ENCODE measurements around the gene CCDC190. TPM values are rescaled to one million over a fixed set of nuclear protein-coding genes. Genes with fewer than 3 reads are reported as not detected.
"Not testable (repeated sequence)": the region's sequence is repeated elsewhere in the genome, so short reads cannot be mapped to it uniquely, and the experiment has no call there.

Gene CCDC190
- polyA plus RNA-seq, 3 donors = not detected

- DNase-seq = no peak
Observed at GRCh38 chr1:162835157-162835899, 25.6 kb downstream of the CCDC190 start.

- DNase-seq = no peak
Observed at GRCh38 chr1:162832470-162832869, 28.5 kb downstream of the CCDC190 start.

DNA sequence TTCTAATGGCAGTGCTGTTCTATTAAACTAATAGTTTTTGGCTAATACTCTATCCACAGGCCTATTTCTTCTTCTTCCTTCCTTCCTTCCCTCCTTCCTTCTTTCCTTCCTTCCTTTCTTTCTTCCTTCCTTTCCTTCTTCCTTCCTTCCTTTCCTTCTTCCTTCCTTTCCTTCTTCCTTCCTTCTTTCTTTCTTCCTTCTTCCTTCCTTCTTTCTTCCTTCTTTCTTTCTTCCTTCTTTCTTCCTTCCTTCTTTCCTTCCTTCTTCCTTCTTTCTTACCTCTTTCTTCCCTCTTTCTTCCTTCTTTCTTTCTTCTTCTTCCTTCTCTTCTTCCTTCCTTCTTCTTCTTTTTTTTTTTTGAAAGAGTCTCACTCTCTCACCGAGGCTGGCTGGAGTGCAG, 31.7 kb downstream of the CCDC190 start:
- DNase-seq = no peak

DNA sequence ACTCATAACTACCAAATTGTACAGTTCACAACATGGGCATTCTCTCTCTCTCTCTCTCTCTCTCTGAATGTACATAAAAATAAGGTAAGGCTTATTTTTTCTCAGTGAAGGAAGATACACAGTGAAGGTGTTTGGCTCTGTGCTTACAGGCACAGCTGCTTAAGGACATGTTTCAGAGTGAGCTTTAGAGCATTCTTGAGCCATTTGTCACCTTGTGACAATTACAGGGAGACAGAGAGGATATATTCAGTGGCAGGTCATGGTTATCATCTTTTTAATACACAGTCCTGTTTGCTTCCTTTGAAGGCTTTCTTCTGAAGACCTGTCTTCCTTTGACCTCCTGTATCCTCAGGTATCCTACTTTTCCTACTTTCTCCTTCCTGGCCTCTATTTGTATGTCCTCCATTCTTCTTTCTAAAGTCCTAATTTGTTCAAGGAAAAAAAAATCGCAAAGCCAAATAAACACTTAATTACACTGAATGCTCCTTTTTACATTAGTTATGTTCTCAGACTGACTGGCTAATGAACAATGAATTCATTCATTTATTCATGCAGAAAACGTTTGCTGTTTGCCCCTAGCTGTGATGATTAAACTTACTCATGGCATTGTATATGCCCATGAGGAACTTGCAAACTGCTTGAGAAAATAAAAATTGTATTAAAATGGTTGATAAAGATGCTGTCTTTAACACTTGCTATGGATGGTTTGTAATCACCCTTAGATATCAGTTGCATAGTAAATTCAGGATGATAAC, 37.0 kb downstream of the CCDC190 start:
- DNase-seq = no peak

- DNase-seq = no peak
Observed at GRCh38 chr1:162823231-162823630, 37.7 kb downstream of the CCDC190 start.

DNA sequence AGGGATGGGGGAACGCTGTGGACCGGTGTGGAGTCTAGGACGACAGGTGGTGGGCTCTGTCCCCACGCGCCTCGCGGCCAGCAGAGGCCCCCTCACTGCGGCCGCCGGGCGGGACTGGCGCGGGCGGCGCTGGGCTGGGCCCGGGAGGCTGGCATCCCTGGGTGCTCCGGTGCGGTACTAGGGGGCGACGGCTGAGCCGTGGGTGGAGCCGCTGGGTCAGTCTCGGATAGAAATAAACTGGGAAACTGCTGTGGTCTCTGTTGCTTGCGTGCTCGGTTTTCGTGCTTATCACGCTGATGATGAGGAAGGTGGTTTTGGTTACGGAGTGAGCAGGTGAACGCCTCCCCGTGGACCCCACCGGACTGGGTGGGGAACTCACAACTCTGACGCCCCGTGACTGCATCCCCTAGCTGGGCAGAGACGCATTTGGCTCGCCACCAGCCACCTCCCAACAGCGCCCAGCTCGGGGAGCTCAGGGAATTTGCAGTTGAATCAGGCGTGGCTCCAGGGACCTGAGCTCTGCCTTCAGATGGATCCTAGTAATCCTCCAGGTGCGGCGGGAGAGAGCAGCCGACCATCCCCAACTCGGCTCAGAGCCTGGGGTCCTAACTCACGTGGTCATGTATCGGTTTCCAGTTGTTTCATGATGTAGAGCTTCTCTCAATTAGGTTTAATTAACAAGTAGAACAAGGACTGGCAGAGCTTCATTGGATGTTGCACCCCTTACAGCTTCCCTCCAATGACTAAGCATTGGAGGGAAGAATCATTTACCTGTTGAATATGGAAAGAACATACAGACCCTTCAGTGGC, 38.4 kb downstream of the CCDC190 start:
- peak; percentile 19 for DNase-seq

- not testable (repeated sequence) for DNase-seq
Observed at GRCh38 chr1:162818666-162819065, 42.3 kb downstream of the CCDC190 start.

DNA sequence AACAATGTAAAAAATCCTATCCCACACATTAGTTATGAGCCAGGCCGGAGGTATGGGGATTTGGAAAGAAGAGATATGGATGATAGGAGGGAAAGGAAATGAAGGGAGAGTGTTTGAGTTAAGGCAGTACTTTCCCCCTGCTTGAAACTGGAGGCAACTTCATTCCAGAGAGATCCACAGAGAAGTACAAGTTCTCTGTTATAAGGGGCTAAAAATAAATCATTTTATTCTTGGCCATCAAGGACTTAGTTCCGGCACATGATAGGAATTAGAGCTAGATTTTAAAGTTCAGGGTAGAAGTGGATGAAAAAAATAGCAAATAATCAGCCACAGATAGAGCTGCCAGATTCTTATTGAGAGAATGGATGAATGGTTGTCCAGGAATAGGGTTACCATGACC, 42.8 kb downstream of the CCDC190 start:
- not testable (repeated sequence) for DNase-seq

GRCh38 chr1:162812357-162812756, 48.6 kb downstream of the CCDC190 start:
- not testable (repeated sequence) for DNase-seq

DNA sequence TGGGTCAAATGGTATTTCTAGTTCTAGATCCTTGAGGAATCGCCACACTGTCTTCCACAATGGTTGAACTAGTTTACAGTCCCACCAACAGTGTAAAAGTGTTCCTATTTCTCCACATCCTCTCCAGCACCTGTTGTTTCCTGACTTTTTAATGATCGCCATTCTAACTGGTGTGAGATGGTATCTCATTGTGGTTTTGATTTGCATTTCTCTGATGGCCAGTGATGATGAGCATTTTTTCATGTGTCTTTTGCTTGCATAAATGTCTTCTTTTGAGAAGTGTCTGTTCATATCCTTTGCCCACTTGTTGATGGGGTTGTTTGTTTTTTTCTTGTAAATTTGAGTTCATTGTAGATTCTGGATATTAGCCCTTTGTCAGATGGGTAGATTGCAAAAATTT, 53.5 kb downstream of the CCDC190 start:
- not testable (repeated sequence) for DNase-seq

Other genes with a start within 250 kb of the CCDC190 start
- 10 to 100 TPM; 16.3 to 21.6 (median 19.1) TPM for gene DDR2, start 228.7 kb downstream of the CCDC190 start, polyA plus RNA-seq (ENCODE audit: insufficient read length in 3 of 3)
- 10 to 100 TPM; 11.4 to 26.2 (median 24.2) TPM for gene HSD17B7, start 70.5 kb downstream of the CCDC190 start, polyA plus RNA-seq (ENCODE audit: insufficient read length in 3 of 3)
- 10 to 100 TPM in 2 of 3 donors, 1 to 10 TPM in 1; 8.6 to 14.8 (median 11.4) TPM for gene RGS4, start 208.2 kb upstream of the CCDC190 start, polyA plus RNA-seq (ENCODE audit: insufficient read length in 3 of 3)

All from renal pelvis (tissue), 4 donors.